ENCODE measurements around the gene SECISBP2L.

SECISBP2L gene

DNA sequence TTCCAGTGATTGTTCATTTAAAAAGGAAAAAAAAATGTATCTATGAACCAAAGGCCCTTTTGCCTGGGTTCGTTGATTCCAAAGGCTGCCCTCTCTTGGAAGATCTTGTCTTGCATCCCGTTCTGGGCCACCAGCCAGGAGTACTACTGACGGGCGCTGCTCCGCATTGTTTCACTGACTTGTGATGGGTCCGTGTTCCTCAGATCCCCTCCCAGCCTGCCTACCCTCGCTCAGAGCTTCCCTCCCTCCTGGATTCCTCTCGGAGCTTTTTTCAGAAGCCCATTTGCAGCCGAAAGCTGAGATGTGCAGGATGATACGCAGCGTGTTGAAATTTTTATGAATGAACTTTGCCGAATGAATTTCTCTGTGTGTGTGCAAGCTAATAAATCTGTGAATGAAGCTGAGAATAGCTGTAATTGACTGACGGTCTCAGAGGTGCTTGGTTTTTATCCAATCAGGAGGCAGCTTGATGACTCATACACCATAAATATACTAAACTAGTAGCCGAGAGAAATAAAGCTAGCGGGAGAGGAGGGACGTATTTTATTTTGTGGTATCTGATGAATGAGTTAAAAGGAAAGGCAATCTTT lies 82.6 kb downstream of the SECISBP2L start, which contains the start of gene SHC4:
Gene SHC4 (minus strand): TSS at position 396 of the 590 bp plus-strand sequence. CDS start 904 bp downstream, outside the sequence.
- DNase-seq, result peak in 1 of 2 donors; percentile 50

- no peak for DNase-seq
Measured at GRCh38 chr15:48962662-48963523, 83.4 kb downstream of the SECISBP2L start.

- DNase-seq, result no peak
Measured at GRCh38 chr15:48955967-48956366, 90.3 kb downstream of the SECISBP2L start.

DNA sequence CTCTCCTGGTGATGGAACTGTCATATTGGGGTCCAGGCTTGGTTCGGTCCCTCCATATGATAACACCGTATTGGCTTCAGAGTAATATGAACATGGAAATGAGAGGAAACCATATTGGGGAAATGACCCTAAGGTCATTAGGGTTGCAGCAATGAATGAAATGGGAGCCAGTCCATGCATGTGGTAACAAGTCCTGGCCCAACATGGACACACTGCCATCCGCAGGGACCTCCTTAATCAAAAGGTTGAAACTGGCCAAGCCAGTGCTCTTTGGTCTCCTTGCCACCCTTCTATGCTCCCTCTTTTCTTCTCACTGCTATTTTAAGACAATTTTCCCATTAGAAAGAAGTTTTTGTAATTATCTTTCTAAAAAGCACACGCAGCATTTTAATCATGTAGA lies 90.9 kb downstream of the SECISBP2L start:
- DNase-seq, result no peak

GRCh38 chr15:48954538-48954937 lies 91.7 kb downstream of the SECISBP2L start:
- DNase-seq, result no peak

- no peak for DNase-seq
Measured at GRCh38 chr15:48946840-48947187, 99.4 kb downstream of the SECISBP2L start.

DNA sequence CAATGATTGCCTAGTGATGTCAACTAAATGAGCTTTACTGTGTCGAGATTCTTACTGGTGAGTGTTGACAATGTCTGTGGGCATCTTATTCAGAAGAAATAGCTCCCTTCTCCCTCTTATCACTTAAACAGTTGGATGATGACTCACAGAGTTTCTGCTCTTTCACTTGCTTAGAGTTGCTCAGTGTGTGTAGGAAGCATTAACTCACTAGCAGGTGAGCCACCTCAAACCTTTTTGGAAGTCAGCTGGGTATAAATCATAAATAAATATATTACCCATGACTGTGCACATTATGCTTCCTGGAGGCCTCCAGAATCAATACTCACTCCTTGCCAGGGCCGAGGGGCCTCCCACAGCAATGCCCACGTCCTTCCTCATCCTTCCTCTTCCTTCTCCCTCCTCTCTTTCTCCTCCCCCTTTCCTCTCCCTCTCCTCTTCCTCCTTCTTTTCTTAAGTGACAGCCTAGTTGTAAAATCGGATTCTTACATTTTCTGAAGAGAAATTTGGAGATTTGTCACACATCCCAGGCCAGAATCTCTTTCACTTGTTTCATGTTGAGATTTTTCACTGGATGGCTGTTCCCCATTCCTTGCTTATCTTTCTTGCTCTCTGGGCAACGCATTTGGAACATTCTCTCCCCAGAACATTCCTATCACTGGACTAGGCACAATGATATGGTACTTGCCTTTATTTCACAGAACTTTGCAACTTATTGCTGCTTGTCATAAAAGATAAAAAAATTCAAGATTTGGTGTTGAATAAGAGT lies 100.0 kb downstream of the SECISBP2L start:
- DNase-seq, result no peak

GRCh38 chr15:48945386-48945785 lies 100.9 kb downstream of the SECISBP2L start:
- DNase-seq, result no peak

GRCh38 chr15:48941904-48942303 lies 104.3 kb downstream of the SECISBP2L start:
- DNase-seq, result no peak

DNA sequence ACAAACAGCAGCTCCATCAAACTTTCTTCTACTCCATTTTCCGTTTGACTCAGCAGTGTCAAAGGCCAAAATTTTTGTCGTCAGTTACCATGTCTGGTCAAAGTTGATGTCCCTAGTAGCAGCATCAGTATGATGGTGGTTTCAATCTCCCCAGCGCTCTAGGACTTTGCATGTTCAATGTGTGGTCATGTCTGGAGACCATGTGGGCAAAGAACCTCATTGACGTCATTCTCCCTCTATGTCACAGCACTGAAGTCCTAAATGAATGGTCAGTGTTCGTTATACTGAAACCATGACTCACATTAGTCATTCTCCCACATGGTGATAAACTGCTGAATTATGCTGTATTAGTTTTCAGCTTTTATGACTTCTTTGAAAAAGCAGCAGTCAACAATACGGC lies 105.7 kb downstream of the SECISBP2L start:
- no peak for DNase-seq

DNA sequence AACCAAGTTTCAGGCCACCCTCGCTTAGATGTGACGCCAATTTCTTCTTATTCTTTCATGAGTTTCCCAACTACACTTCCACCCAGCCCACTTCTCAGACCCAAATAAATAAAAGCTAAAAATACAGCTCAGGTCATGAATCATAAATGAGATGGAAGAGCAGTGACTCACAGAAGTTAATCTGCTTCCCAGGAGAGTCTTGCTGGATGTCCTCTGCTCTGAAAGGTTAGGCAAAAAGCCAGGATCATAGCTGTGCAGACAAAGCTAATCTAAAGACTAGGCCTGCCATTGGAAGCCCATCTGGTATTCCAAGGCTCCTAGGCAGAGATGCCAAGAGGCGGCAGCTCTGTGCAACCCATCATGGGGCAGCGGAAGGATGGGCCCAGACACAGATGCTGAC lies 106.6 kb downstream of the SECISBP2L start:
- DNase-seq, result no peak
